ENCODE data around the gene TRIM36. TPM values are rescaled to one million over a fixed set of nuclear protein-coding genes. Genes with fewer than 3 reads are reported as not detected.

Gene TRIM36
- total RNA-seq, 1 donor from 2014 or later: 99.4 TPM

Other genes with a start within 250 kb of the TRIM36 start
- gene PGGT1B, start 93.0 kb upstream of the TRIM36 start, total RNA-seq (ENCODE audit: unreplicated experiment): 22.4 TPM
- gene CCDC112, start 126.7 kb upstream of the TRIM36 start, total RNA-seq (ENCODE audit: unreplicated experiment): 53.7 TPM

Data from glutamatergic neuron (in vitro differentiated cells).